Measurements from ENCODE around the gene MED13L. TPM values are rescaled to one million over a fixed set of nuclear protein-coding genes. Genes with fewer than 3 reads are reported as not detected.

MED13L gene
- total RNA-seq, 4 donors from 2014 or later: 126 to 194 (median 154) TPM

GRCh38 chr12:116247377-116247776 is 30.1 kb downstream of the MED13L start:
- TF ChIP-seq EP300 (IDR thresholded peaks at IDR 0.05; ENCODE audit: low read depth) (no peak), POLR2A (IDR thresholded peaks at IDR 0.05) (no peak)
- TF ChIP-seq, protein P1, sequence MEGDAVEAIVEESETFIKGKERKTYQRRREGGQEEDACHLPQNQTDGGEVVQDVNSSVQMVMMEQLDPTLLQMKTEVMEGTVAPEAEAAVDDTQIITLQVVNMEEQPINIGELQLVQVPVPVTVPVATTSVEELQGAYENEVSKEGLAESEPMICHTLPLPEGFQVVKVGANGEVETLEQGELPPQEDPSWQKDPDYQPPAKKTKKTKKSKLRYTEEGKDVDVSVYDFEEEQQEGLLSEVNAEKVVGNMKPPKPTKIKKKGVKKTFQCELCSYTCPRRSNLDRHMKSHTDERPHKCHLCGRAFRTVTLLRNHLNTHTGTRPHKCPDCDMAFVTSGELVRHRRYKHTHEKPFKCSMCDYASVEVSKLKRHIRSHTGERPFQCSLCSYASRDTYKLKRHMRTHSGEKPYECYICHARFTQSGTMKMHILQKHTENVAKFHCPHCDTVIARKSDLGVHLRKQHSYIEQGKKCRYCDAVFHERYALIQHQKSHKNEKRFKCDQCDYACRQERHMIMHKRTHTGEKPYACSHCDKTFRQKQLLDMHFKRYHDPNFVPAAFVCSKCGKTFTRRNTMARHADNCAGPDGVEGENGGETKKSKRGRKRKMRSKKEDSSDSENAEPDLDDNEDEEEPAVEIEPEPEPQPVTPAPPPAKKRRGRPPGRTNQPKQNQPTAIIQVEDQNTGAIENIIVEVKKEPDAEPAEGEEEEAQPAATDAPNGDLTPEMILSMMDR (IDR thresholded peaks at IDR 0.05): no peak
- H3K9me3 ChIP-seq: peaks cover 0 to 7% of the 10 kb centered on the region in 2 donors
- intact Hi-C loops (cut with DNase I; ENCODE audit: low total_unique reads): no loop called here
- in situ Hi-C loops (cut with MboI; ENCODE audit: low pct_ligation_motif_present in 1 of 4, low pct_unique_long_range_greater_than_20kb in 1 of 4, low sequenced_read_pairs in 3 of 4): loop anchor here in 3 of 4 donors (25.0 kb wide), 1 partner anchor 235 kb away; no protein-coding TSS in a partner anchor
- DNase-seq: no peak
- peaks cover 20 to 67% (median 34%) of the 10 kb centered on the region in 4 donors for H3K4me1 ChIP-seq
- no peaks in the 10 kb centered on the region for H3K36me3 ChIP-seq
- no peak overlapping the region for H3K27ac ChIP-seq
- no peak overlapping the region for H3K4me3 ChIP-seq
- H3K27me3 ChIP-seq: no peaks in the 10 kb centered on the region
- WGBS, 2 donors (ENCODE audit: low coverage in 1 of 2): 52 to 66% methylated on average over 2 to 3 of the region's 3 CpGs

DNA sequence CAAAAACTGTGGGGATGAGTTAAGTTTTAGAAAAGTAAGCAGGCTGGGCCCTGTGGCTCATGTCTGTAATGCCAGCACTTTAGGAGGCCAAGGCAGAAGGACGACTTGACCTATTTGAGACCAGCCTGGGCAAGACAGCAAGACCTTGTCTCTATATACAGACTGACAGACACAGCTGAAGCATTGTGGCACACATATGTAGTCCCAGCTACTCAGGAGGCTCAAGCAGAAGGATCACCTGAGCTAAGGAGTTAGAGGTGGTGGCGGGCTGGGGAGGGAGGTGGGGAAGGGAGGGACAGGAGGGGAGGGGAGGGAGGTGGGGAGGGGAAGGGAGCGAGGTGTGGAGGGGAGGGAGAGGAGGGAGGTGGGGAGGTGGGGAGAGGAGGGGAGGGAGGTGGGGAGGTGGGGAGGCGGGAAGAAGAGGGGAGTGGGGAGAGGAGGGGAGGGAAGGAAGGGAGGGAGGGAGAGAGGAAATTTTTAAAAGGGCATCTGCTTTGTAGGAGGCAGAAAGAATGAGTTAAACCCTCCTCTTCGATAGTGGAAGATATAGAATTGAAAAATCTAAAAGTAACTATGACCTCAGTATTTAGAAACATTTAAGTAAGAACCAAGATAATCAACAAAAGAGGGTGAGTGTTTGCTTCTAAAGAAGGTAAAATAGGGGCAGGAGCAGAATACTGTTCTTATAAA is 30.9 kb downstream of the MED13L start:
- TF ChIP-seq, protein P1 (IDR thresholded peaks at IDR 0.05): no peak
- TF ChIP-seq EP300 (IDR thresholded peaks at IDR 0.05; ENCODE audit: low read depth): no peak
- no peak for TF ChIP-seq POLR2A (IDR thresholded peaks at IDR 0.05)
- no peak for TF ChIP-seq POLR2AphosphoS5 (IDR thresholded peaks at IDR 0.05)
- intact Hi-C loops (cut with DNase I; ENCODE audit: low total_unique reads): no loop called here
- 73 to 83% methylated on average over 2 to 5 of the region's 5 CpGs for WGBS, 2 donors (ENCODE audit: low coverage in 1 of 2)
- no peak overlapping the region for H3K27ac ChIP-seq
- no peaks in the 10 kb centered on the region for H3K27me3 ChIP-seq
- no peak for DNase-seq
- in situ Hi-C loops (cut with MboI; ENCODE audit: low pct_ligation_motif_present in 1 of 4, low pct_unique_long_range_greater_than_20kb in 1 of 4, low sequenced_read_pairs in 3 of 4): loop anchor here in 3 of 4 donors (25.0 kb wide), 1 partner anchor 234 kb away; no protein-coding TSS in a partner anchor
- peaks cover 20 to 69% (median 34%) of the 10 kb centered on the region in 4 donors for H3K4me1 ChIP-seq
- H3K9me3 ChIP-seq: peaks cover 0 to 7% of the 10 kb centered on the region in 2 donors
- no peak overlapping the region for H3K4me3 ChIP-seq
- no peaks in the 10 kb centered on the region for H3K36me3 ChIP-seq

GRCh38 chr12:116245189-116245588 is 32.3 kb downstream of the MED13L start:
- DNase-seq: no peak
- H3K27me3 ChIP-seq: no peaks in the 10 kb centered on the region
- H3K36me3 ChIP-seq: no peaks in the 10 kb centered on the region
- in situ Hi-C loops (cut with MboI; ENCODE audit: low pct_ligation_motif_present in 1 of 4, low pct_unique_long_range_greater_than_20kb in 1 of 4, low sequenced_read_pairs in 3 of 4): loop anchor here in 3 of 4 donors (25.0 kb wide), 1 partner anchor 233 kb away; no protein-coding TSS in a partner anchor
- no peak for TF ChIP-seq EP300 (IDR thresholded peaks at IDR 0.05; ENCODE audit: low read depth)
- TF ChIP-seq POLR2A (IDR thresholded peaks at IDR 0.05): no peak
- H3K27ac ChIP-seq: no peak overlapping the region
- H3K4me1 ChIP-seq: peaks cover 20 to 78% (median 36%) of the 10 kb centered on the region in 4 donors
- no peak overlapping the region for H3K4me3 ChIP-seq
- 81 to 96% methylated on average over 2 of the region's 2 CpGs for WGBS, 2 donors (ENCODE audit: low coverage in 1 of 2)
- H3K9me3 ChIP-seq: peaks cover 0 to 2% of the 10 kb centered on the region in 2 donors
- intact Hi-C loops (cut with DNase I; ENCODE audit: low total_unique reads): no loop called here

- TF ChIP-seq POLR2AphosphoS5 (IDR thresholded peaks at IDR 0.05) (no peak), POLR2A (IDR thresholded peaks at IDR 0.05) (no peak), EP300 (IDR thresholded peaks at IDR 0.05; ENCODE audit: low read depth) (no peak)
- TF ChIP-seq, protein P1 (IDR thresholded peaks at IDR 0.05): no peak
- DNase-seq: no peak
- intact Hi-C loops (cut with DNase I; ENCODE audit: low total_unique reads): no loop called here
- no peaks in the 10 kb centered on the region for H3K27me3 ChIP-seq
- H3K9me3 ChIP-seq: no peaks in the 10 kb centered on the region
- H3K4me1 ChIP-seq: peaks cover 20 to 78% (median 36%) of the 10 kb centered on the region in 4 donors
- H3K4me3 ChIP-seq: no peak overlapping the region
- WGBS, 2 donors (ENCODE audit: low coverage in 1 of 2): 88 to 100% methylated on average over 2 to 6 of the region's 6 CpGs
- H3K27ac ChIP-seq: no peak overlapping the region
- in situ Hi-C loops (cut with MboI; ENCODE audit: low pct_ligation_motif_present in 1 of 4, low pct_unique_long_range_greater_than_20kb in 1 of 4, low sequenced_read_pairs in 3 of 4): loop anchor here in 3 of 4 donors (25.0 kb wide), 1 partner anchor 232 kb away; no protein-coding TSS in a partner anchor
- H3K36me3 ChIP-seq: no peaks in the 10 kb centered on the region
Observed at GRCh38 chr12:116244474-116245090, 32.9 kb downstream of the MED13L start.

Data from transverse colon (tissue), 4 donors.